ENCODE results near the gene MOAP1.
"Not testable (repeated sequence)": the region's sequence is repeated elsewhere in the genome, so short reads cannot be mapped to it uniquely, and the experiment has no call there.

GRCh38 chr14:93169619-93170018, 15.1 kb downstream of the MOAP1 start:
- not testable (repeated sequence) for TF ChIP-seq CTCF (IDR thresholded peaks at IDR 0.05; ENCODE audit: insufficient read depth, low read depth, low read length); EZH2 (IDR thresholded peaks at IDR 0.05; ENCODE audit: insufficient read depth, low read length)

Measured in astrocyte (in vitro differentiated cells and primary cell).